ENCODE measurements around the gene HSD11B1L.

DNA sequence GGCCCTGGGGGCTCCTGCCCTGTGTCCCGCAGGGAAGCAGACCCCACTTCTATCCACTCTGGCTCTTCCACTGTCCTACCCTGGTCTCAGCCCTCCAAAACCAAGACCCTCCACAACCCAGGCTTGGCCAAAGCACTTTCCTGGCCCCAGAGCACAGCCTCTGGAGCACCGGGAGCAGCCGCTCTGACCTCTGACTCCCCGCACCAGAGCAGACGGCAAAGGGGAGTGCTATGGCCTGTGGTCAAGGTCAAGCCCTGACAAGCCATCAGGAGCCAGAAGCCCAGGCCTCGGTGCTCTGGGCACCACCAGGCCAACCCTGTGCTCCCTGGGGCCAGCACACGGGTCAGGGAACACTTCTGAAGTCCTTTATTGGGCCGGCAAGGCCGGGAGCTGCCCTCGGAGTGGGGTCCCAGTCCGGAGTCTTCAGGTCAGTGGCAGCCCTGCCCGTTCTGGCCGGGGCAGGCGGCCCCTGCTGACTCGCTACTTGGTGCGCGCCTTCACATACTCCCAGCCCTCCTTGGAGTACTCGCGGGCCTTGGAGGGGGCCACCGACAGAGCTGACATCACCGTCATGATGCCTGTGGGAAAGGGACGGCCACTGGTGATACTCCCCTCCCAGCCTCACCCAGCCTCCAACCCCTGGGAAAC is 2.6 kb upstream of the HSD11B1L start:
- TF ChIP-seq POLR2A (IDR thresholded peaks at IDR 0.05) (no peak), POLR2AphosphoS5 (IDR thresholded peaks at IDR 0.05; ENCODE audit: insufficient read depth in 1 of 2, low read depth in 1 of 2) (no peak)

Data from vagina (tissue), 2 donors.